ENCODE results near the gene RDH11.

DNA sequence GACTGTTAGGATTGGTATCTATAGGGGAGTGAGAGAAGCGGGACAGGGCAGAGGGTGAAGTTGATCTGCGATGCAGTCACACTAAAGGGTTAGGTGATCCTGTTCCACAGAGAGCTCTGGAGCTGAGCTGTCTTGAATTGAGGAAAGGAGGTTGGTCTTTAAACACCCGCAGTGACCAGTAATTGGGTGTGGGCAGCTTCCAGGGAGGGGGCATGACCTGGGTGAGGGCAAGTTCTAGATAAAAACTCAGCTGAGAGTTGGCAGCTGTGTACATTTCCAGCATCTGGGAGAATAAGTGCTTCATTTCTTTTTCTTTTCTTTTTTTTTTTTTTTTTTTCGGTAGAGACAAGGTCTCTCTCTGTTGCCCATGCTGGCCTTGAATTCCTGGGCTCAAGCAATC is 41.2 kb upstream of the RDH11 start:
- TF ChIP-seq CTCF (IDR thresholded peaks at IDR 0.05) (no peak), SIN3A (IDR thresholded peaks at IDR 0.05; ENCODE audit: borderline replicate concordance, insufficient read depth, low read depth, low read length) (no peak)
- TF ChIP-seq, protein P1, sequence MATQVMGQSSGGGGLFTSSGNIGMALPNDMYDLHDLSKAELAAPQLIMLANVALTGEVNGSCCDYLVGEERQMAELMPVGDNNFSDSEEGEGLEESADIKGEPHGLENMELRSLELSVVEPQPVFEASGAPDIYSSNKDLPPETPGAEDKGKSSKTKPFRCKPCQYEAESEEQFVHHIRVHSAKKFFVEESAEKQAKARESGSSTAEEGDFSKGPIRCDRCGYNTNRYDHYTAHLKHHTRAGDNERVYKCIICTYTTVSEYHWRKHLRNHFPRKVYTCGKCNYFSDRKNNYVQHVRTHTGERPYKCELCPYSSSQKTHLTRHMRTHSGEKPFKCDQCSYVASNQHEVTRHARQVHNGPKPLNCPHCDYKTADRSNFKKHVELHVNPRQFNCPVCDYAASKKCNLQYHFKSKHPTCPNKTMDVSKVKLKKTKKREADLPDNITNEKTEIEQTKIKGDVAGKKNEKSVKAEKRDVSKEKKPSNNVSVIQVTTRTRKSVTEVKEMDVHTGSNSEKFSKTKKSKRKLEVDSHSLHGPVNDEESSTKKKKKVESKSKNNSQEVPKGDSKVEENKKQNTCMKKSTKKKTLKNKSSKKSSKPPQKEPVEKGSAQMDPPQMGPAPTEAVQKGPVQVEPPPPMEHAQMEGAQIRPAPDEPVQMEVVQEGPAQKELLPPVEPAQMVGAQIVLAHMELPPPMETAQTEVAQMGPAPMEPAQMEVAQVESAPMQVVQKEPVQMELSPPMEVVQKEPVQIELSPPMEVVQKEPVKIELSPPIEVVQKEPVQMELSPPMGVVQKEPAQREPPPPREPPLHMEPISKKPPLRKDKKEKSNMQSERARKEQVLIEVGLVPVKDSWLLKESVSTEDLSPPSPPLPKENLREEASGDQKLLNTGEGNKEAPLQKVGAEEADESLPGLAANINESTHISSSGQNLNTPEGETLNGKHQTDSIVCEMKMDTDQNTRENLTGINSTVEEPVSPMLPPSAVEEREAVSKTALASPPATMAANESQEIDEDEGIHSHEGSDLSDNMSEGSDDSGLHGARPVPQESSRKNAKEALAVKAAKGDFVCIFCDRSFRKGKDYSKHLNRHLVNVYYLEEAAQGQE (IDR thresholded peaks at IDR 0.05; ENCODE audit: insufficient read depth in 1 of 2, low read depth in 2 of 2, low read length in 1 of 2): no peak
